Mucosa of descending colon (tissue), 3 donors: ENCODE results near the gene UGT1A6. TPM values are rescaled to one million over a fixed set of nuclear protein-coding genes. Genes with fewer than 3 reads are reported as not detected.
"Not testable (repeated sequence)": the region's sequence is repeated elsewhere in the genome, so short reads cannot be mapped to it uniquely, and the experiment has no call there.

Source experiments
- ATAC-seq: fragments of 200-7000 bp; cut with Tn5 transposase; one replicate; pipeline ENCODE4 v1.9.1; 2020; ENCODE audit warnings: mild to moderate bottlenecking, moderate library complexity
- DNase-seq, 3 donors: peaks; one replicate each; pipeline ENCODE4 v3.0.0-alpha.2; 2020
- H3K36me3 ChIP-seq: fragments of 200-600 bp; one replicate; pipeline ENCODE4 v1.8.0; 2021; ENCODE audit warnings: low read depth, mild to moderate bottlenecking
- H3K4me1 ChIP-seq: fragments of 200-600 bp; one replicate; pipeline ENCODE4 v1.8.0; 2021; ENCODE audit warnings: low read depth, mild to moderate bottlenecking
- H3K4me3 ChIP-seq: fragments of 200-600 bp; one replicate; pipeline ENCODE4 v1.8.0; 2021; ENCODE audit warnings: mild to moderate bottlenecking
- H3K9me3 ChIP-seq: fragments of 200-600 bp; one replicate; pipeline ENCODE4 v1.8.0; 2021; ENCODE audit warnings: mild to moderate bottlenecking
- intact Hi-C, 2 donors: fragments of 100-400 bp; cut with DNase I in 1 of 2; cut with micrococcal nuclease in 1 of 2; formaldehyde crosslinking; loops; one replicate each; pipeline versions ENCODE4 v1.11.0 to v1.11.1; 2022; cut with DNase I, micrococcal nuclease
- total RNA-seq, 3 donors: library from RNA; stranded (reverse); fragmentation: NEBNext Ultra II Directional in 2 of 3; extraction: Animal tissue kit (Norgen Biotek cat#: 25700) in 2 of 3; gene quantifications; one replicate each; pipeline versions ENCODE4 v1.2.1 to v1.2.4, GENCODE V29; 2021 to 2023
- TF ChIP-seq, protein P1 (sequence below): fragments of 200-600 bp; IDR thresholded peaks from one replicate; pipeline ENCODE4 v1.8.0; 2022; ENCODE audit warnings: antibody characterized with exemption, mild to moderate bottlenecking
- donor health status: DM: no; HTN: no; CAD: no; lungs with moderate emphysema.
- donor health status: DM: no; HTN: no; CAD: no.
- donor health status: DM: no; HTN: yes; CAD: no.

The UGT1A6 gene
- total RNA-seq, 3 donors from 2014 or later: 8.5 to 19.3 (median 8.7) TPM

DNA sequence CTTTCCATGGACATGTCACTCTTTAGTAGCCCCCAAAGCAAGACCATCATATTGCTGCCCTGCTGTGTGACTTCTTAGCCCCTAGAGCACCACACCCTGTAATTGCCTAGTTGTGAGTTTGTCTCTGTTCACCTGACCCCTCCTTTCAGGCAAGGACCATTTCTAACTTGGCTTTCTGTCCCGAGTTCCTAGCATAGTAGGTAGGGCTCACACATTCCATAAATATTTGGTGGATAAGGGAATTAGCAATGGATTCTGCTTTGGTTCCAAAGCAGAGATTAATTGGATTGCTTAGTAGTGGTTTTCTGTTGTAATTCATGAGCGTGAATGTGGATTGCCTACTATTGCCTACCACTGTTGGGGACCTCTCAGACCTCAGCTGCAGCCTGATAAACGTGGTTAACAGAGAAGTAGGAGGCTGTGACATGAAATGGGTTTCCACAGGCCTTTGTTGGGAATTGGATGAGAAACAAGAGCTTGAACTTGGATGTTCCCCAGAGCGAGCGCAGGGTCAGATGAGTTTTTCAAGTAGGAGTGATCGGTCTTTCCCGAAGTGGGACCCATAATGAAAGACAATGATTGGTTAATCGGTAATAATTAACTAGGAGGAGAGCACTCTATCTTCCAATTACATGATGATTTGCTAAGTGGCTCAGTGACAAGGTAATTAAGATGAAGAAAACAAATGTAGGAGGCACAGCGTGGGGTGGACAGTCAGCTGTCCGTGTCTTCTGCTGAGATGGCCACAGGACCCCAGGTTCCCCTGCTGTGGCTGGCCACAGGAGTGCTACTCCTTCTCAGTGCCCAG lies 54.0 kb downstream of the UGT1A6 start:
- ATAC-seq (no peak), DNase-seq (no peak)
- Histone ChIP-seq H3K36me3 (no peaks in the 10 kb centered on the region), H3K4me1 (no peaks in the 10 kb centered on the region), H3K4me3 (no peak overlapping the region), H3K9me3 (peaks cover 8% of the 10 kb centered on the region)
- TF ChIP-seq, protein P1, sequence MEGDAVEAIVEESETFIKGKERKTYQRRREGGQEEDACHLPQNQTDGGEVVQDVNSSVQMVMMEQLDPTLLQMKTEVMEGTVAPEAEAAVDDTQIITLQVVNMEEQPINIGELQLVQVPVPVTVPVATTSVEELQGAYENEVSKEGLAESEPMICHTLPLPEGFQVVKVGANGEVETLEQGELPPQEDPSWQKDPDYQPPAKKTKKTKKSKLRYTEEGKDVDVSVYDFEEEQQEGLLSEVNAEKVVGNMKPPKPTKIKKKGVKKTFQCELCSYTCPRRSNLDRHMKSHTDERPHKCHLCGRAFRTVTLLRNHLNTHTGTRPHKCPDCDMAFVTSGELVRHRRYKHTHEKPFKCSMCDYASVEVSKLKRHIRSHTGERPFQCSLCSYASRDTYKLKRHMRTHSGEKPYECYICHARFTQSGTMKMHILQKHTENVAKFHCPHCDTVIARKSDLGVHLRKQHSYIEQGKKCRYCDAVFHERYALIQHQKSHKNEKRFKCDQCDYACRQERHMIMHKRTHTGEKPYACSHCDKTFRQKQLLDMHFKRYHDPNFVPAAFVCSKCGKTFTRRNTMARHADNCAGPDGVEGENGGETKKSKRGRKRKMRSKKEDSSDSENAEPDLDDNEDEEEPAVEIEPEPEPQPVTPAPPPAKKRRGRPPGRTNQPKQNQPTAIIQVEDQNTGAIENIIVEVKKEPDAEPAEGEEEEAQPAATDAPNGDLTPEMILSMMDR: no peak
- intact Hi-C loops: no loop called here

DNA sequence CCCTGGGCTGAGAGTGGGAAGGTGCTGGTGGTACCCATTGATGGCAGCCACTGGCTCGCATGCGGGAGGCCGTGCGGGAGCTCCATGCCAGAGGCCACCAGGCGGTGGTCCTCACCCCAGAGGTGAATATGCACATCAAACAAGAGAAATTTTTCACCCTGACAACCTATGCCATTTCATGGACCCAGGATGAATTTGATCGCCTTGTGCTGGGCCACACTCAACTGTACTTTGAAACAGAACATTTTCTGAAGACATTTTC lies 54.5 kb downstream of the UGT1A6 start:
- DNase-seq (no peak), ATAC-seq (no peak)
- H3K4me3 ChIP-seq: no peak overlapping the region
- H3K4me1 ChIP-seq: no peaks in the 10 kb centered on the region
- intact Hi-C loops: no loop called here
- H3K9me3 ChIP-seq: peaks cover 8% of the 10 kb centered on the region
- no peaks in the 10 kb centered on the region for H3K36me3 ChIP-seq
- TF ChIP-seq, protein P1: no peak

DNA sequence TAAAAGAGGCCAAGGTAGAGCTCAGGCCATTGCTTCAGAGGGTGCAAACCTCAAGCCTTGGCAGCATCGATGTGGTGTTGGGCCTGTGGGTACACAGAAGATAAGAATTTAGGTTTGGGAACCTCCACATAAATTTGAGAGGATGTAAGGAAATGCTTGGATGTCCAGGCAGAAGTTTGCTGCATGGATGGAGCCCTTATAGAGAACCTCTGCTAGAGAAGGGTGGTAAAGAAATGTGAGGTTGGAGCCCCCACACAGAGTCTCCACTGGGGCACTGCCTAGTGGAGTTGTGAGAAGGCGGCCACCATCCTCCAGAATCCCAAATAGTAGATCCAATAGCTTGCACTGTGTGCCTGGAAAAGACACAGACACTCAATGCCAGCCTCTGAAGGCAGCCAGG lies 58.0 kb downstream of the UGT1A6 start:
- DNase-seq, intact Hi-C loops, ATAC-seq, H3K9me3 ChIP-seq, H3K4me1 ChIP-seq, H3K36me3 ChIP-seq, H3K4me3 ChIP-seq: not testable (repeated sequence)

DNA sequence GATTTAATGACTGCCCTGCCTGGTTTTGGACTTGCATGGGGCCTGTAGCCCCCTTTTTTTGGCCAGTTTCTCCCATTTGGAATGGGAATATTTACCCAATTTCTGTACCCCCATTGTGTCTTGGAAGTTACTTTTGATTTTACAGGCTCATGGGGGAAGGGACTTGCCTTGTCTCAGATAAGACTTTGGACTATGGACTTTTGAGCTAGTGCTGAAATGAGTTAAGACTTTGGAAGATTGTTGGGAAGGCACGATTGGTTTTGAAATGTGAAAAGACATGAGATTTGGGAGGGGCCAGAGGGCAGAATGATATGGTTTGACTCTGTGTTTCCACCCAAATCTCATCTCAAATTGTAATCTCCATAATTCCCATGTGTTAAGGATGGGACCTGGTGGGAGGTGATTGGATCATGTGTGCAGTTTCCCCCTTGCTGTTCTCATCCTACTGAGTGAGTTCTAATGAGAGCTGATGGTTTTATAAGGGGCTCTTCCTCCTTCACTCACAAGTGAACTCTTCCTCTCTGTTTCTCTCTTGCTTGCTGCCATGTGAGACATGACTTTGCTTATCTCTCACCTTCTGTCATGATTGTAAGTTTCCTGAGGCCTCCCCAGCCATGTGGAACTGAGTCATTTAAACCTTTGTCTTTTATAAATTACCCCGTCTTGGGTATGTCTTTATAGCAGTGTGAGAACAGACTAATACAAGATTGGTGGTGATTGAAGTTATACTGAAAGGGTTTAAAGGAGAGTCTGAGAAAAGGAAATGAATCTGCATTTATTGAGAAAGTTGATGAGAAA lies 58.7 kb downstream of the UGT1A6 start:
- H3K4me3 ChIP-seq, intact Hi-C loops, DNase-seq, H3K36me3 ChIP-seq, H3K4me1 ChIP-seq, H3K9me3 ChIP-seq: not testable (repeated sequence)
- ATAC-seq: peak; percentile 65

DNA sequence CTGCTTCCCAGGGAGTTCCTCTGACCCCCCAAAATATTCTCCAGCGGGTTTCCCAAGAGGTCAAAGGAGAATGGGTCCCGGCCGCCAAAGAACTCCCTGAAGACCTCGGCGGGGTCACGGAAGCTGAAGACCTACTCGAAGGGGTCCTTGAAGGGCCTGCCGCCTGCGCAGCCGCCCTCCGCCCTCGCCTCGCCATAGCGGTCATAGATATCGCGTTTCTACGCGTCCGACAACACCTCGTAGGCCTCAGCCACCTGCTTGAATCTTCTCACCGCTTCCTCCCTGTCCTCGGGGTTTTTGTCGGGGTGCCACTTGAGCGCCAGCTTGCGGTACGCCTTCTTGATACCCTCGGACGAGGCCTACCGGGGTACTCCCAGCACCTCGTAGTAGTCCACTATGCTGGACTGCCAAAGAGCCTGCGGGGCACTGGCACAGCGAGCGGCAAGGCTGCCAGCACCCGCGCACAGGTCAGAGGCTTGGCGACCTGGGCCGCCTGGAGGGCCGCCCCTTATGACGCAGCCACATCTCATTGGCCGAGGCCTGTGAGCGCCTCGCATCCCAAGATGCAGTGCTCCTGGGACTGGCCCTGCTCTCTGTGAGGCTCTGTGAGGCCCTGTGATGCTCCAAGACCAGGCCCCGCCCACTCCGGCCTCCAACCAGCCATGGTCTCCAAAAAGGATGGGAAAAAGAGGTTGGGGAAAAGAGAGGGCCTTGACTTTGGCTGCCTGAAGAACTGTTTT lies 62.4 kb downstream of the UGT1A6 start:
- DNase-seq (no peak), ATAC-seq (no peak)
- Histone ChIP-seq H3K4me3 (no peak overlapping the region), H3K36me3 (no peaks in the 10 kb centered on the region), H3K9me3 (peaks cover 8% of the 10 kb centered on the region), H3K4me1 (peaks cover 19% of the 10 kb centered on the region)
- TF ChIP-seq, protein P1: no peak
- intact Hi-C loops: no loop called here

DNA sequence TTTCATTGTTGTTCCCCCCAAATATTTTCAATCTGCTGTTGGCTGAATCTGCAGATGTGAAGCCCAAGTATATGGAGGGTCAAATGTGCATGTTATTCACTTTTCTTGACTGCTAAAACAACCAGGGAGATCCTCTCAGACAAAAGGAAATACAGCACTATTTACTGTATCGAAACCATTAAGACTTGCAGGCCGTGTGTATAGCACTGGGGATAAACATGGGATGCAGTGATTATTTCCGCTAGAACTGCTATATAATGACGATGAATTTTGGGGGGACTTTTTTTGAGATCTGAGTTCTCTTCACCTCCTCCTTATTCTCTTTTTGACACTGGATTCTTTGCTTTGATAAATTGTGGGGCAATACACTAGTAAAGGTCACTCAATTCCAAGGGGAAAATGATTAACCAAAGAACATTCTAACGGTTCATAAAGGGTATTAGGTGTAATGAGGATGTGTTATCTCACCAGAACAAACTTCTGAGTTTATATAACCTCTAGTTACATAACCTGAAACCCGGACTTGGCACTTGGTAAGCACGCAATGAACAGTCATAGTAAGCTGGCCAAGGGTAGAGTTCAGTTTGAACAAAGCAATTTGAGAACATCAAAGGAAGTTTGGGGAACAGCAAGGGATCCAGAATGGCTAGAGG lies 63.9 kb downstream of the UGT1A6 start:
- no peaks in the 10 kb centered on the region for H3K9me3 ChIP-seq
- peaks cover 19% of the 10 kb centered on the region for H3K4me1 ChIP-seq
- no peak overlapping the region for H3K4me3 ChIP-seq
- H3K36me3 ChIP-seq: no peaks in the 10 kb centered on the region
- peak in 1 of 3 donors; percentile 42 for DNase-seq
- peak; percentile 92 for ATAC-seq
- intact Hi-C loops: no loop called here
- TF ChIP-seq, protein P1: no peak
